Activated CD8-positive, alpha-beta memory T cell treated with anti-CD3 and anti-CD28 coated beads, Interleukin-2, amount 50 U/mL, for 48 hours (primary cell): Measurements from ENCODE around the gene MAP3K14.

ENCODE experiments used
- DNase-seq: peaks from one replicate; pipeline ENCODE4 v3.0.0-alpha.2; 2020

Gene MAP3K14

DNA sequence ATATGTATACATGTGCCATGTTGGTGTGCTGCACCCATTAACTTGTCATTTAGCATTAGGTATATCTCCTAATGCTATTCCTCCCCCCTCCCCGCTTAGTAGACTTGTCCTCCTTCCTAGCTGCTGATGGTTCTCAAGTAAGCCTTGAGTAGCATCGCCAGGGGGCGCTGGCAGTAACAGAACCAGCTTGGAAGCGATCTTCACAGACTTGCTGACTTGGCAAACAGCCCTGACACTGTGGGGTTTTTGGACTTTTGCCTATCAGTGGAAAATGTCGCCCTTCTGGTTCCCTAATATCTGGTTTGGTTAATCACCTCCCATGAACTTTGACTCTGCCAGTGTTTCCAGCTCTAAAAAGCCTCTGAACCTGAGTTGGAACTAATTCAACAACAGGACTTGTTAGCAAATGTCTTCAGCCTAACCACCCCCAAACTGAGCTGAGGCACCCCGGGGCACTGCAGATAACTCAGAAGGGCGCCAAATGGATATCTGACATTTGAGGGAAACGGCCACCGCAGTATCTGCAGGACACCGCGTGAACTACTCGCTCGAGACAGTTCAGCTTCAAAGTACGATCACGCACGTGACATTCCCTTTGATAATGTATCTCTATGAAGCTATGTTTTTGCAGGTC lies 39.5 kb downstream of the MAP3K14 start:
- DNase-seq, result peak; percentile 92

DNA sequence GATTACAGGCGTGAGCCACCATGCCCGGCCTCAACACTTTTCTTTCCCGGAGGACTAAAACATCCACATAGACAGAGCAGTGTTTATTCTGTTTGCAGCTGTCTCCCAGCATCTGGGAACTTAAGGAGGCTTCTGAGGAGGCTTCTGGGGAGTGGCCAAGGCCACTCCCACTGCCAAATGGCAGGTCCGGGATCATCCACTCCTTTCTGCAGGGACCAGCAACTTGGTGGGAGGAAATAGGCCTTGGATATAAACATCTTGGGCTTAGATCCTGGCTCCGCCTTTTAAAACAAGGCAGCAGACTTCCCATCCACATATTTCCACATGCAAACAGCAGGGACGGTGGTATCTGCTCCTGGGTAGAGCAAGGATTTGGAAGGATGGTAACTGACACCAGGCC lies 40.8 kb downstream of the MAP3K14 start:
- DNase-seq, result no peak

DNA sequence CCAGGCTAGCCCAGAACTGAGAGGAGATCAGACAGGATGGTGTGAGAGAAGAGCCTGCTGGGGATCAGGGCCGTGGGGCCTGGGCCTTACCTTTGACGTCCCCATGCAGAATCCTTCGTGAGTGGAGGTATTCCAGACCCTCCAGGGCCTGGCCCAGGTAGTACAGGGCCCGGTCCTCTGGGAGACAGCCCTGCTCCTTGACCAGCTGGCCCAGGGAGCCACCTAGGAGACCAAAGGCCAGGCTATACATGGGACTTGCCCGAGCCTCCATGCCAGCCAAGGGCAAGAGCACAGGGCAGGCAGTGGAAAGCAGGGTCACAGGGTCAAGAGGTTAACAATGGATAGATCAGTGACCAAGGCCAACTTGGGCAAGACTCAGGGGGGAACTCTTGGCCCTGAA lies 42.8 kb downstream of the MAP3K14 start:
- no peak for DNase-seq

DNA sequence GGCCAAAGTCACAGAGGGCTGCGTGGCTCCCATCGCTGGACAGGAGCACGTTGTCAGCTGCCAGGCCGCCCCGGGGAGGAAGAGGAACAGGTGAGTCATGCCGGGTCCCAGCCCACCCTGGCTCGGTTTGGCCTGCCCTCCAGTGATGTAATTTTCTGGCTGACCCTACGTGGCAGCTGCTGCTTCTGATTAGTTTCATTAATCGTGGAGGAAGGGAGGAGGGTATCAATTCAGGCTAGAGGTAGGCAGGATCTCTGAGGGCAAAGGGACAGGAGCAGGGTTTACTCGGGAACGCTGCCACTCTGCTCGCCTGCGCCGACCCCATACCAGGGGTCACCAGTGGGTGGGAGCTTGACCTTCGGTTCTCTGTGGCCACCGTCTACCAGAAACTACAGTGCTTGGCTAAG lies 43.3 kb downstream of the MAP3K14 start:
- no peak for DNase-seq

DNA sequence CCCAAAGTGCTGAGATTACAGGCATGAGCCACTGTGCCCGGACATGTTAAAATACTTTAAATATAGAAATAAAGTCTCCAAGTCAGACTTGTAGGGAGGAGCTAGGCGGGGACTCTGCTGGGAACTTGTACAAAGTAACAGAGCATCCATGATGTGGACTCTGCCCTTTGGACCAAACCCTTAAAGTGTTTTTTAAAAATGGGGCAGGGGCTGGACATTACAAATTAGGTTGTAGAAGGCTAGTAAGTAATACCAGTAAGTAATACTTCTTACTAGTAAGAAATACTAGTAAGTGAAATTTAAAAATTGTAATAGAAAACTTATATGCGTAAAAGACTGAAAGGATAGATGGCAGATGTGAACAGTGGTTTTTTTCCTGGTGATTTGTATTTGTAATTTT lies 45.2 kb downstream of the MAP3K14 start:
- no peak for DNase-seq

DNA sequence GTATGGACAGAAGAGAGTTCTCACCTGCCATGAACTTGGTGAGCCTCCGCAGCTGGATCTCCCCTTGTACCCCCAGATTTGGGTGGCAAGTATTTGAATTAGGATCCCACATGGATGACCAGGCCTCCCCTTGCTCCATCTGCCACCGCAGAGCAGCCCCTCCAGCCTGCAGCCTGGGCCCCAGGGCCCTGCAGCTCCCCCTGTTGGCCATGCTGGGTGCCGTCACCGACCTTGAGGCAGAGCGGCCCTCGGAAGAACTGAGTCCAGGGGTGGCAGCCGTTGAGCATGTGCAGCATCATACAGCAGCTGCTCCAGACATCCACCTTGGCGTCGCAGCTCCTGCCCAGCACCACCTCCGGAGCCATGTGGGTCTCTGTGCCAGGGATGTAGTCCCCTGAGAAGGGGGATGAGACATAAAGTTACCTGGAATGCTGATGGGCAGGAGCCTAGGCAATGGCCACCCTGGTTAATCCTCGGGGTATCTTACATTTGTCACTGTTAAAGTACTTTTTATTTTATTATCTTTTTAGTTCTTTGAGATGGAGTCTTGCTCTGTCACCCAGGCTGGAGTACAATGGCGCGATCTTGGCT lies 45.9 kb downstream of the MAP3K14 start:
- peak; percentile 83 for DNase-seq

DNA sequence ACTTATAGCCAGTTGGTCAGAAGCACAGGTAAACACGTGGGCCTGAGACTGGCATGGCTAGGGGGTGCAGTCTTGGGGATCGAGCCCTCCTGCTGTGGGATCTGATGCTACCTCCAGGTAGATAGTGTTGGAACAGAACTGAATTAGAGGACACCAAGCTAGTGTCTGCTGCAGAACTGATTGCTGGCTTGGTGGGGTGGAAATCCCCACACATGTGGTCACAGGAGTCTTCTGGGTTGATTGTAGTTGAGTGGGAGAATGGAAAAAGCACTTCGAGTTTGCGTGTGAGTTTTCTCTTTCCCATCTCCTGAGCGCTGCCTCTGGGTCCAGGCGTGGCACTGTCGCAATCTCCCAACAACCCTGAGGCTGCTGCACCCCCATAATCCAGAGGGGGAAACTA lies 46.9 kb downstream of the MAP3K14 start:
- DNase-seq, result no peak

DNA sequence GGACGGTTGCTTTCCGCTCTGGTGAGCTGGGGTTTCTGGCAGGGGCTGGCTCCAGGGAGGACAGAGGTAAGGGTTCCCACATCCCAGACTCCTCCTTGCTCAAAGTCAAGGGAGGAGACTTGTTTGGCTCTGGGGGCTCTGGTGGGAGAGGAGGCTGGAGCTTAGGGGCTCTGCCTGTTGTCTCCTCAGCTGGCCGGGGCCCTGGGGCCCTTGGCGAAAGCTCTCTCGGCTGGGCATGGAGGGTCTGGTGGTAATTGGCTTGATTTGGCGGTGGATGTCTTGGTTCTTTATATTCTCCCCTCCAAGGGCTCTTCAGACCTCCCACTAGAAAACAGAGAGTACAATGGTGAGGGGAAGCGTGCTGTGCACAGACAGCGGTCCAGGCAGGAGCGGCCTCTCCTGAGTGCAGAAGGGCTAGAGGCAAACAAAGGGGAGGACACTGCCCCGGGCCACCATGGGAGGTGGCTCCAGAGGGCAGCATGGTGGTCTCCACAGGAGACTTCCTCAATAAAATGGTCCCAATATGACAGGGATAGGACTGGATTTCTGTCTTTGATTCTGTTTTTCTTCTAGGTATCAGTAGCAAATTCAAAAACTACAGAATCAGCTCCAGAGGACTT lies 49.3 kb downstream of the MAP3K14 start:
- DNase-seq, result no peak

DNA sequence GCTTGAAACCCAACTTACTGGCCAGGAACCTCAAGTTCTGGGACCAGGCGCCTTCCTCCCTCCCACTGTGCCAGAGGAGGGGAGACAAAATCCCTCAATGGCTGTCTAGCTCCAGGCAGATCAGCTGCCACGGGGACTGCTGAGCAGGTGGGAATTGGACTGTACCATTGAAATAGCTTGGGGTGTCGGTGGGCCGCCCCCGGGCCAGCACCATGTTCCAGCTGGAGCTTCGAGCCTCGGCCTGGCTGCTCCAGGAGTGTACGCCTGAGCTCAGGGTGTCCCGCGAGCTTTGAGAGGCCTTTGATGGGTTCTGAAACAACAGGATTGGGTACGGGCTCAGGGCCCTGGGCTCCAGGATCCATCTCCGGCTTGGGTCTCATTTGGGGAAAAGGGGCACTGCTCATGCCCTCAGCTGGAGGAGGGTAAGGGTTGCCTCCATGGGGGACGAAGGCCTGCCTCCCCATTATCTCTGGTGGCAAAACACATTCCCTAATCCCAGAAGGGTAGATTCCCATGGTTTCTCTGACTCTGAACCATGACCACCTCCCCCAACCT lies 50.4 kb downstream of the MAP3K14 start:
- DNase-seq, result no peak

DNA sequence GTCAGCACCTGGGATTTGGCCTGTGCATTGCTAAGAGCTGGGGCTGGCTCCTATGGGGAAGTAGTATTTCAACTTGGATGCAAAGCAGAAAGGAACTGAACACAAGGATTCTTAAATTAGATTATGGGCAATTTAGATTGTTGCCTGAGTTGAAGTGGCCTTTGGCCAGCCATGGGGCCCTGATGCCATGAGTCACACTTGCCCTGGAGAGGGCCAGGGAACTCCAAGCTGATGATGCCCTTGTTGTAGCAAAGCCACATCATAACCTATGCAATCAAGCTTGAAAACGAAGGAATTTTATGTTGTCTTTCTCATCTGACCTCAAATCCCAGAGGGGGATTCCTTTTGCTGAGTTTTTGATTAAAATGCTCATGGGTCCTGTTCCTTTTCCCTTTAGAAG lies 51.0 kb downstream of the MAP3K14 start:
- no peak for DNase-seq

DNA sequence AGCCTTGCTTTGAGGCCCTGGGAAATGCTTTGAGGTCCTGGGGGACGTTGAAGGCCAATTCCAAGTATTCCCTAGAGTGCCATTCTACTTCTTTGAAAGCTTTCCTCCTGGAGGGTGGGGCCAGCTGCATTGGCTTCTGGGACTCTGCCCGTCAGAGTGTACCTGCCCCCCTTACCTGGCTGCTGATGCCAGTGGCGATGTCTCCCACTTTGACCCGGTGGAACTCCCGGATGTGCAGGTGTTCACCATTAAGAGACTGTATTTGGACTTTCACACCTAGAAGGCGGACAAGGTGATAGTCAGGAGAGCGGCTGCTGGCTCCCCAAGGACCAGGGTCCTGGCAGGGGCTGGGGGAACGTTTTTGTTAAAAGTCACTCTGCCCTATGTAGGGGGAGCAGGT lies 51.8 kb downstream of the MAP3K14 start:
- no peak for DNase-seq

DNA sequence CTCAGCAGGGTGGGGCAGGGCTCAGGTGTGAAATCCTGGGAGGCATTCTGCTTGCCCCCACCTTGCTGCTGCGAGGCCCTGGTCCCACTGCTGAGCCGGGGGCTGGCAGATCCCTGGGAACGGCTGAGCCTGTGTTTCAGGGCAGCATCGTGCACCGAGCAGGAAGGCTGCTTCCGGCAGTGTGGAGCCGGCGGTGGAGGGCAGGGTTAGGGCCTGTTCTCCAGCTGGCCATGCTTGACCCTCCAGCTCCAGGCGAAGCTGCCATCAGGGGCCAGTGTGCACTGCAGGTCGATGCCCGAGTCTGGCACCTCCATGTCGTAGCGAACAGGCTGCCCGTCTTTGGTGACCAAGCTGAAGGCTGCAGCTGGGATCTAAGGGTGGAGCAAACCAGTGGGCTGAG lies 52.4 kb downstream of the MAP3K14 start:
- DNase-seq, result no peak

DNA sequence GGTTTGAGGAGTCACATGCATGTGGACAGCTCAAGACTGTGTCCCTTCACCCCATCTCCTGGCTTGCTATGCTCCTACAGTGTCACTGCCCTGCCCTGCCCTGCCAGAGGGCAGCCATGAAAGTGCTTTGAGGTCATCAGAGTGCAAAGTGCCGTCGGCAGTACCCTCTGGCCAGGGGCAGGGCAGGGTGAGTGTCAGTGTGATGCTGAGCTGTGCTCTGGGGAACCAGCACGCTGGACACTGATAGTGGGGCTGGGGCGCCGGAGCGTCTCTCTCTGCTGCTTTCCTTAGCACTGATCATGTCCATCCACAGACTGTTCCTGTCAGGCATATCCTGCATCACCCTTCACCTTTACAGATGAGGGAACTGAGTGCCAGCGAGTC lies 53.4 kb downstream of the MAP3K14 start:
- DNase-seq, result no peak

DNA sequence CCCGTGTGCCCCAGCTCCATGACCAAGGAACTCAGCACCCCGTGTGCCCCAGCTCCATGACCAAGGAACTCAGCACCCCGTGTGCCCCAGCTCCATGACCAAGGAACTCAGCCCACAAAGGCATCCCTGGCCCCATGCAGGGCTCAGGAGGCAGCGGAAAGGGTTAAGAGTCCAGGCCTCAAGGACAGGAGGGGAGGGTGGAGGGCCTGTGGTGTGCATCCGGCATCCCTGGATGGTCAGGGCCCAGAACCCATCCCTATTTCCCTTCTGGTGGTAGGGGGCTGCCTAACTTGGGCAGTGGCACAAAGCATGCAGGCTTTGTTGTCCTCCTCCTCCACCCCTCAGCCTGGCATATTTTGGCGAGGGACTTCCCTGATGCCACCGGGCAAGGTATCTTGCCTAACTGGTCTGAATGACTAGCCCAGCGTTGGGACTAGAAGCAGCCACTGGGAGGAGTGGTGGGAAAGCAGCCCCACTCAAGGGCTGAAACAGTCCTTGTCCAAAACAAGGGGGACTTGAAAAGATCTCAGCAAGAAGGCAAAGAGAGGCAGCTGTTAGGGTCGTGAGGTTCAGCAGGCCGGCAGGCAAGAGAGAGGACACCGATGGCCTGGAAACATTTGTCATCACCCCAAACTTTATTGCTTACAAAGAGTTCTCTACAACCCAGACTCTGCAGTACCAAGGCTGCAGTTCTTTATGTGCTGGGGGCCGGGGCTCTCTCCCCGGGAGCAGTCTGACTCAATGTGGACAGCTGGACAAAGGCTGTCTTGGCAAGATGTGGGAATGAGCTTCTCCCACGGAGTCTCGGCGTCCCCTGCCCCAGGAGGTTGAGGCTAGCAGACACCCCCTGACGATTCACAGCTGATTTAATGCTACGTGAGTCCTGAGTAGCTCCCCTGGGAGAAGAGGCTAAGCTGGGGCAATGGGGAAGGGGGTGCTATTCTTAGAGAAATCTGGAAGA lies 54.0 kb downstream of the MAP3K14 start:
- DNase-seq, result peak; percentile 65

DNA sequence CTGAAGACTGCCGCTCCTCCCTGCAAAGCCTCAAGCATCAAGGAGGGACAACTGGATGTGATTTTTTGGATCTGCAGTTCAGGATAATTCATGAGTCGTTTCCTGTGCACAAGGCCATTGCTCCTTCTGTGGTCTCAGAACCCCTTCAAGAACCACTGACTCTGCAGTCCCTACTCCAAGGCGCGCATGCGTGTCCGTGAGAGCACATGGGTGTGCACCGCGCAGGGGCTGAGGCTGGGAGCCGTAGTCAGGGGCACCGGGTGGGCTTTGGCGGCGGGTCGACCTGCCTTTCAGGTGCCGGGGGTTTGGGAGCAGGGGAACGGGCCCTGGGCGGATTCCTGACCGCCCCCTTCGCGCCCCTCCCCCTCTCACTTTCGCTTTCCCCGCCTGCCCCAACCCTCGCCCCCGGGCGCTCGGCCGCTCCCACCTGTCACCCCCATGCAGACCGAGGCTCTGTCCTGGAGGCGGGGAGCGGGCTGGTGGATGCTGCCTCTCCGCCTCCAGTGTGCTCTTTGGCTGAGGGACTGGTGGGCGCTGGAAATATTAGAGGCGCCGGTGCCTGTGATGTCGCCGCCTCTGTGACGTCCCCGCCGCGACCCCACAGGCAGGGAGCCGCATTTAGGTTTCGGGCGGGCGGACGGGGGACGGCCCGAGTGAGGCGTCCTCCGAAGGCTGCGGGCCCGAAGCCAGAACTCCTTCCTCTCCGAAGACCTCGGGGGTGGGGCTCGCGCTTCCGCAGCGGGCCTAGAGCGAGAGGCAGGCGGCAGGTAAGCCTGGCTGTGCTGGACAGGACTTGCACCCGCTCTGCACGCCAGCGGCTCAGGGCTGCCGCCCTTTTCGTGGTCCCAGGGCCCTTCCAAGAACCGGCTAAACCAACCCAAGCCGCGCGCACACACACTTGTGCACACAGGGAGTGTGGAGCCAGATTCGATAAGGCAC lies 55.0 kb downstream of the MAP3K14 start, which contains the start of gene SPATA32:
Gene SPATA32 (minus strand): TSS at position 518 of the 939 bp plus-strand sequence. CDS start 78 bp downstream, at position 440.
- peak; percentile 86 for DNase-seq

DNA sequence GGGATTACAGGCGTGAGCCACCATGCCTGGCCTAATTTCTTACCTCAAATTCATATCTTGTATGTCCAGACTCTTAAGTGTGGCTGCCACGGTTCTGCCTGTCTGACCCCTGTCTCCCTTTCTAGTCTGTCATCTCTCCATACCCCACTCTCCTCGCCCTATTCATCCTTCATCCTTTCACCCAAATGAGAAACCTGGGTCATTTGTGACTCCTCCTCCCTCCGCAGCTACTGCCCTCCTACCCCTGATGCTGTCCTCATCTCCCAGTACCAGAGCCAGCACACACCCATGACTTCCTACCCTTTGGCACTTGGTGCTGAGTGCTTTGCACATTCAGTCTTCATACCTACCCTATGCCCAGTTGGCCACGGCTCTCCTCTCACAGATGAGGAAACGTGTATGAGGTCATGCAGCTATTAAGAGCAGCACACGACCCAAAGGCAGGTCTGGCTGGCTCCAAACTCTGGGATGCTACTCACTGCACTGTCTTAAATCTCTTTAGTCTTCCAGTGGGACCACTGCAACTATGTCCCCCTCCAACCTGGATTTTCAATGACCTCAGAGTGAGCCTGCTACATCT lies 56.5 kb downstream of the MAP3K14 start:
- no peak for DNase-seq

DNA sequence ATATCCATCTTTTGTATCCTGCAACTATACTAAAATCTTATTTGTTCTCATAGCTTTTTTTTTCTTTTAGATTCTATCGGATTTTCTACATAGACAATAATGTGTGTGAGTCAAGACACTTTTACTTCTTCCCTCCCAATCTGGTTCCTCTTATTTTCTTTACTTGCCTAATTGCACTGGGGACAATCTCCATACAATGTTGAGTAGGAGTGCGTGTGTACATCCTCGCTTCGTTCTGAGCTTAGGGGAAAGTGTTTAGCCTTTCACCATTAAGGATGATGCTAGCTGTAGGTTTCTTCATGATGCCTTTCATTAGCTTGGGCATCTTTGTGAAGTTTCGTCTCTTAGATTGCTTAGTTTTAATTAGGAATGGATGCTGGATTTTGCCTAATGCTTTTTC lies 57.8 kb downstream of the MAP3K14 start:
- no peak for DNase-seq

DNA sequence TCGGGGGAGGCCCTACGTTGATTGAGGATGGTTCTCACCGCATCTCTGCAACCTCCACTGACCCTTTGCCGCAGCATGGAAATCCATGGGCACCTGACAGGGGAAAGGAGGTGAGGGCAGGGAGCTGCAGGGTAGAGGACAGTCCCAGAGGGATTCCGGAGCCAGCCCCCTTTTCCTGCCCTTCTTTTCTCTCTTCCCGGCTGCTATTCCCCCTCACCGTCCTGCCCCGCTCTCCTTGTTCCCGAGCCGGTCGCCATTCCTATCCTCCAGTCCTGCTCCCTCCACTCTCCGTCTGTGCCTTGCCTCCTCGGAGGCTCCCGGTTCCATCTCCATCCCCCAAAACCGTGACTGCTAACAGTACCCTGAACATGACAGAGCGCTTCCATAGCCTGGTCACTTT lies 59.7 kb downstream of the MAP3K14 start:
- DNase-seq, result no peak

DNA sequence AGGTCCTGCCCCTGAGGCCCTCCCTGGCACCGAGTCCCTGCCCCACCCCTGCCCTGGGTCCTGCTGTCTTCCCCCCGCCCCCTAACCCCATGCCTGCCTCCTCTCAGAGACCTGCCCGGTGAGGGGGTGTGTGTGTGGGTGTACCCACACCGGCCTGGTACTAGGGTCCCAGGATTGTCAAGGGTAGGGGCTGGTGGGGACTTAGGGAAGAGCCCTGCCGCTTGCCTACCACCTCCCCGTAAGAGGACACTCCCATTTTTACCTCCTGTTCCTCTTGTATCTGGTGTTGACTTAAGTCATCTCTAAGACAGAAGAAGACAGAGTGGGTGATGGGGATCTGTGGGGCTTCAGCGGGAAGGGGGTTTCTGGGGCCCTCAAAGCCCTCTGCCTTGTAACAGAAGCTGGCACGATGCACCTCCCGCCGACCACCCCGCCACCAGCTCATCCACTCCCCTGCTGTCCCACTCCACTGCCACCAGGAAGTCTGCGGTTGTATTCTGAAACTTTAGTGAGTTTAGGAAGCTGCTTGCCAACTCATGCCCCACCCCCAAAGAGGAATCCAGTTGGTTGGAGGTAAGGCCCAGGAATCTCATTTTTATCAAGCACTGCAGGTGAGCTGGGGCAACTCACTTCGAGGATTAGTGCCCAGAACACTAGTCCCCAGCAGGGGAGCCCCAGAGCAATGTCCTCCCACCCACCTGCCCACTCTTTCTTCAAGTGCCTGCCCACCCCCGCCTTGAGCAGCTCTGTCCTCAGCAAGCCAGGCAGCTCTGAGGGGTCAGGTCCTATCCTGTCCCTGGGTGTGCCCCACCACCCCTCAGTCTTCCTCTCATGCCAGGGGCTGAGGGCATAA lies 60.5 kb downstream of the MAP3K14 start:
- no peak for DNase-seq

DNA sequence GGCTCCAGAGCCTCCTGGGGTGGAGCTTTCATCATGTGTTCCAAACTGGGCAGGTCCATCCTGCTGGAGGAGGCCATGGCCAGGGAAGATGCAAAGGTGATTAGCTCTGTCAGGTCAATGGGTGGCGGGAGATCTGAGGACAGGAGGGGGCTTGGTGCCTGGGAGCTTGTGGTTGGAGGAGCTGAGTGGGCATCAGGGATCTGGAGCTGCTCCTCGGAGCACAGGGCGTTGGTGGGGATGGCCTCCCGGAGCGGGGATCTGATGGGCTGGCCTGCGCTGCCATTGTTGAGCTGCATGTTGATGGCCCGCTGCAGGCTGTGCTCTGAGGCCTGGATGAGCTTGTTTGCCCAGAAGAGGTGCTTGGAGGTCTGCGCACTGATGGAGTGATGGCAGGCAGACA lies 61.5 kb downstream of the MAP3K14 start:
- no peak for DNase-seq

DNA sequence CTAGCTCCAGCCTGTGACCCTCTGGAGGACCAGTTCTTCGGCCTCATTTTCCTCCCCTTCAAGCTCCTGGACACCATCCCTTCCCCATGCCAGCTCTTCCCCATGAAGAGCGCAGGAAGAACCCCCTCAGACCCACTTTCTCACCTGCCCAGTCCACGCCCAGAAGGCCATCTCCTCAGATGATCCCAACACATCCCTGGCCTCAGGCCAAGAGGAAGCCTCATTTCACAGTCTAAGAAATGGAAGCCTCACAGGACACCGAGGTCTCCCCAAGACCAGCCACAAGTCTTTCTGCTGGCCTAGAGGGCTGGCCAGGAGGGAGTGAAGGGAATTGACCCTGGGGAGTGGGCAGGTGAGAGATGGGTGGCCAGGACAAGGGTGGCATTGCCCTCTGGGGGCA lies 62.9 kb downstream of the MAP3K14 start:
- no peak for DNase-seq
